GM21367 (cell line): ENCODE measurements around the gene CCDC122.

Source experiments
- ATAC-seq: cut with Tn5 transposase; IDR thresholded peaks from one replicate; pipeline ENCODE4 v1.9.1; 2021; ENCODE audit not compliant: unreplicated experiment

The CCDC122 gene

DNA sequence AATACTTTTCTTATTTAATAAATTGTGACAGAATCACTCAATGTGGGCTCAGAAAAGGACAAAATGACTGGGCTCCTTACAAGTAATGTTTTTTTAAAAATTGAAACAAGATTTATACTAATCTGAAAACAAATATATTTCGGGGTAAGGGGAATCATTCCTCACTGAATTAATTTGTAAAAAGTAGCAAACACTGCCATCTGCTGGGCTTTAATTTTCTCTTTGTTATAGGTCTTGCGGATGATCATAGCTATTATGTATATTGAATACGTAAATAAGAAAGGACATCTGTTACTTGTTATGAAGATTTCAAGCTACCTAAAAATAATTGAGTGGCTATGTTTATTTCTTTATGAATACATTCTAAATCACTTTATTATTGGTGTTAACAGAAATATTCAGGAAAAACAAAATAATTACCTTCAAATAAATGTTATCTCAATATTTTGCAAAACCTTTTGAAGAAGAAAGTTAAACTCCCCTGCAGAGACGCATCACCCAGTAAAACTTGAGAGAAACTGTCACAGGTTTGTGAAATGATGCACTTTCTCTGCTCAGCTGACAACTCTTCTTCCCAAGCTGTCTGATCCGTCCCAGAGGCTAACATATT, 75.0 kb downstream of the CCDC122 start:
- ATAC-seq: no peak

DNA sequence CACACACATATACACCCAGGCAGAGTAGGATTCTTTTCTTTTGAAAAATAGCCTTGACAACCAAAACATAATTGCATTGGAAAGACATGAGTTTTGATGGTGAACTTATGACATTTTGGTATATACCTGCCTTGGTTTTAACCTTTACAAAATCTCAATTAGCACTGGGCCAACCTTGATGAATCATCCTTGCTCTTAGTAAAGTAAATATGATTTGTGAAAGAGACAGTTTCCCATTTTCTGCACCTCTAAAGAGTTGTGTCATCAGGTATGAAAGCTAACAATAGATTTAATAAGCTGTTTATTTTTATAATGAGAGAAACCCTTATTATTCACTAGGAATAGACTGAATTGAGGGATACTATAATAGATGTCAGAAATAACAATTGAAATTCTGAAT, 77.0 kb downstream of the CCDC122 start:
- ATAC-seq: no peak

DNA sequence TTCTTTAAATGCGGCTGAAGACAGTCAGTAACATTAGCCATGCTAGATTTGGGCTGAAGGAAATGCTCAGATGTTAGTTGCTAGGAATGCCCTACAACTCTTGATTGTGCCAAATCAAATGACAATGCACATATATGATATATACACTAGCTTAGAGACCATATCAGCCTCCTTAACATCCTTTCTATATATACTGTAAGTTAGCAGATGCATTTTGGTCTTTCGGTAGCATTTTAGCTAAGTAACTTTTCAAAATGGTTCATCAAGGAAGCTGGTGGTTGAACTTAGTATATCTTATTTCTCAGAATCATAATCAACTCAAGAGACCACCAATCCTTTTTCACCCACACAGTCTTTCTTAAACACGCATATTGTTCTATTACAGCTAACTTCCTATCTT, 78.7 kb downstream of the CCDC122 start:
- no peak for ATAC-seq

- no peak for ATAC-seq
Observed at GRCh38 chr13:43799191-43799590, 80.3 kb downstream of the CCDC122 start.

DNA sequence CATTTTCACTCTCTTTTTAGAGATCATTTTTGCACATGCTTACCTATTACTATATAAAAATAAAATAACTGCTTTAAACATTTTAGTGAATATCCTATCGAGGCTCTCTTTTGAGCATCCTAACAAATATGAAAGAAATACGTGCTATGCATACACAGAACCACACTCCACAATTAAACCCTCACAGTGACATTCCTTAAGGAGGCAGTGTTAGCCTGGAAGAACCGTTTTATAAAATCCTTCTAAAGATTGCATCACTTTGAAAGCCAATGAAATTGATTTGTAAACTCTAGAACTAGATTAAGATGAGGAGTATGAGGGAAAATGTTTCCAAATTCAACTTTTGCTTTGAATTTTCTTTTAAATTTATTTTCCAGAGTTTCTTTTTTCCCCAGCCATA, 81.7 kb downstream of the CCDC122 start:
- ATAC-seq: no peak

DNA sequence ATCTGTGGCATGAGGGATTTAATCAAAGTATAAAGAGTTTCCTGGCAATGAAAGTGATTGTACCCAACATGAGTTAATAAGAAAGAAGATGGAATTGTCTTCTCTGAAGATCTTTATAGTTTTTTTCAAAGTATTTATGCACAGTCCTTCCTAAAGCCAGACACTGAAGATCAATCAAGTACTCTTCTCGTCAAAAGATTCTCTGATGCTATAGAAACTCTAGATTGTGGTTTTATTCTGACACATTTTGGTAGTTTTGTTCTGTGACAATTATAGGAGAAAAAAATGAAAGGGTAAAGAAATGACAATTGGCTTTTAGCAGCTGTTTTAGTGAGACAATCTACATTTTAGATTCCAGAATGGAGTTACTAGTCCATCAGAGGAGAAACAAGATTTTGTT, 82.4 kb downstream of the CCDC122 start:
- ATAC-seq: no peak

GRCh38 chr13:43794416-43794815, 85.1 kb downstream of the CCDC122 start:
- no peak for ATAC-seq

DNA sequence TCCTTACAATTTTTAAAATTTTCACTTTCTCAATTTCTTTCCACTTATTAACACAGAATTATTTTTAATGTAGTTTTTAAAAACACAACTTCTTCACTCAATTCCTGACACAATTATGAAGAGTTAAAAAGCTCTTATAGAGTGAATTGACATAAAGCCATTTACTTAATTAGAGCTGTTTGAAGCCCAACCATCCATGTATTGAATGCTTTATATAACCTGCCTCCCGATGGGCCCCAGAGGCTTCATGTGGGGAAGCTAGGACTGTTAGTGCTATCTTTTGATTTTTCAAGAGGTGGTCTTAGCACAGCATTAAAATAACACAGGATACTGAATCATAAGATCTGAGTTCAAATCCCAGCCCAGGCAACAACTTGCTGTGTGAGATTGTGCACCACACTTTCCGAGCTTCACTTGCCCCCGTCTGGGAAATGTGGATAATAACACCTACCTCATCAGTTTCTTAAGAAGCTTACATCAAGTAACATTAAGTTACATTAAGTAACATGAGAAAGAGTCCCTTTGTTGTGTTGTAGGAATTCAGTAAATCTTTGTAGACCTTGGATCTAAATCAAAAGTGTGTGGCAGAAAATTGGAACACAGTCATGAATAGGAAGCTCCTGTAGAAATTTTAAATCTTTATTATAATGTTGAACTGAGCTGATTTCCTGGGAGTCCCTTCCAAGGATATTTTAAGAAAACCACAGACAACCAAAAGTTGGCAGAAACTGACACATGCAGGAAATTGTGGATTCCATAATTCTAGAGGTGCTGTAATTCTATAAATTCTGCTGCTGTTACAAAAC, 87.3 kb downstream of the CCDC122 start:
- ATAC-seq: no peak

GRCh38 chr13:43787997-43788396, 91.5 kb downstream of the CCDC122 start:
- ATAC-seq: no peak

DNA sequence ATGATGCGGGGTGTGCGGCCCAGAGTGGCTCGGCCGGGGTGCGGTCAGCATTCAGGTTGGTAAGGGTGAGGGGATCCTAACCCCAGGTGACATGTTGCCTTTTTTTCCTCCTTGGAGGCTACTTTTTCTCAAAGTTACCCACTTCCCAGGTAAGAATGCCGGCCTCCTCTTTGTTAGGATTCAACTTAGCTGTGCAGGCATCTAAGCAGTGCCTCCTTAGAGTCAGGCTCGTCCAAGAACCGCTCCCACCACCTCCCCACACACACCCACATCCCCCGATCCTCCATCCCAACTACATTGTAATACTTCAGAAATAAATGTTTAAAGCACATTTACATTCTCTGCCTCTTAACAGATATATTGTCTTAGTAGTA, 92.0 kb downstream of the CCDC122 start:
- ATAC-seq: no peak

DNA sequence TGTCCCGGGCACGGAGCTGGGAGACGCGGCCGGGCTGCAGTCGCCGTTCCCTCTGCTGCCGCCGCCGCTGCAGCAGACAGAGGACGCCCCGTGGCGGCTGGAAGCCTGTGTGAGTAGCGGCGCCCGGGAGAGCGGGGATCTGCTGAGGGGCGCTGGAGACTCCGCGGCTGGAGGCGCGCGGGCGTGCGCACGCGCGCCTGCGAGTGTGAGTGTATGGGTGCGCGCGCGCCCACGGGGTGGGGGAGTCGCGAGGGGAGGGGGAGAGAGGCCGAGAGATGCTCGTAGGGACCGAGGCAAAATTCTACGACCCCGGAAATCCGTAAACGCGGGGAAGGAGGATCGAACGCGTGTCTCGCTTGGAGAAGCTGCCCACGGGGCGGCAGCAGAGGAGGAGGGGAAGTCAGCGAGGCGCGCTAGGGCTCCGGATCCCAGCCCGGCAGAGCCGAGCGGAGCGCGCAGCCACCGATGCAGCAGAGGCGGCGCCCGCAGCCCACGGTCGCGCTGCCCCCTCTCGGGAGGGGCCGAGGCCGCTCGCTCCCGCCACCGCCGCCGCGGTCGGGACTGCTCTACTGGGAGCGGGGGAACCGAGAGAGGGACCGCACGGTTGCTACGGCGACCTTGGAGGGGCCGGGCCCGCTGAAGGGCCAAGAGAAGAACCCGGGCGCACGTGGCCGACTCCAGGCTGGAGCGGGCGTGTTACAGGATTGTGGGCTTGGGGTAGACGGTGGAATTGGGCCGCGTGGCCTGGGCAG, 92.6 kb downstream of the CCDC122 start, which contains the start of gene ENOX1:
ENOX1 (minus strand) TSS at position 207 of the 752 bp plus-strand sequence.
- no peak for ATAC-seq

DNA sequence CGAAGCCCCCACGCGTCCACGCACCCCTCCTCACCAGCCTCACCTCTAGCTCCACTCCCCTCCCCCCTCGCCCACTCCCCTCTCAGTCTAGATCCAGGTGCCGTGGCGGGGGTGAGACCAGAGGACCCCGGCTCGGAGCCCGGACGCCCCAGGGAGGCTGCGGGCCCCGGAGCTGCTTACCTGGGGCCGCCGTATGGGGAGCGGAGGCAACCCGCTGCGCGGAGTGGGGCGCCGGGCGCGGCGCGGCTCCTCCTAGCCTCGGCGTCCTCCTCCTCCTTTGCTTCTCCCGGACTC, 93.1 kb downstream of the CCDC122 start:
- ATAC-seq: no peak
